NK-92 treated with Interleukin-12 subunit alpha and Interleukin-12 subunit beta, amount 100 ng/mL, for 24 hours (cell line): Measurements from ENCODE around the gene ATG4D.
"Not testable (repeated sequence)": the region's sequence is repeated elsewhere in the genome, so short reads cannot be mapped to it uniquely, and the experiment has no call there.

Experiments
- DNase-seq: peaks from one replicate; lab custom pipeline; 2025; lab: John Stamatoyannopoulos, UW

Gene ATG4D

DNA sequence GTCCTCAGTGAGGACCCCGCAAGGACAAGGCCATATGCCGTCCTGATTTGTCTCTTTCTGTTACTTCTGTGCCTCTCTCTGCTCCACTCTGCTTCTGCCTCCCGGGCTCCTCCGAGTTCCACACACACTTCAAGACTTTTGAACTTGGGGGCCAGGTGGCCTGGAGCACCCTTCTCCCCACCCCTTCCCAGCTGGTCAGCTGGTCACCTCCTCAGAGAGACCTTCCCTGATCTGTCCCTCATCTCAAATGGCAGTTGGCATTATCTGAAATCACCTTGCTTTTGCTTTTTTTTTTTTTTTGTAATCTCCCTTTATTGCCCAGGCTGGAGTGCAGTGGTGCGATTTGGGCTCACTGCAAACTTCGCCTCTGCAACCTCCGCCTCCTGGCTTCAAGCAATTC lies 24.3 kb upstream of the ATG4D start:
- no peak for DNase-seq

DNA sequence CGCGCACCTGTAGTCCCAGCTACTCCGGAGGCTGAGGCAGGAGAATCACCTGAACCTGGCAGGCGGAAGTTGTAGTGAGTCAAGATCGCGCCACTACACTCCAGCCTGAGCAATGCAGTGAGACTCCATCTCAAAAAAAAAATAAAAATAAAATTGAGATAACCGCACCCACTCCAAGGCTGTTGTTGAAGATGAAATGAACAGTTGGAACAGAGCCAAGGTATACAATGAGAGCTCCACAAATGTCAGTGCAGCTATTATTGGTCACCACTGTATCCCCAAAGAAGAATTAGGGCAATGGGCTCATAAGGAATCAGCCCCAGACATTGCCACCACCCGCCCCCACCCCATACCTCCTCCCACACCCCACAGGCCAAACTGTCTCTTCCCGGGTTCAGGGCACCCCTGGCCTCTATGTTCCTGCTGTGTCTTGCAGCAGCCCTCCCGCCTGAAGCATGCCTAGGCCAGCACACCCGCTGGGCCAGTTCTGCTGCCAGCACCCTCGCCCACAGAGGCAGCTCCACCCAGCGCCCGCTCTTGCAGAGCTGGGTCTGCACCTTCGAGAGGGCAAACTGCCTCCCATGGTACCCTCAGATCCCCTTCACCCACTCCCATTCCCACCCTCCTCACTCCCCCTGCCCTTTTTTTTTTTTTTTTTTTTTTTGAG lies 22.9 kb upstream of the ATG4D start:
- no peak for DNase-seq

DNA sequence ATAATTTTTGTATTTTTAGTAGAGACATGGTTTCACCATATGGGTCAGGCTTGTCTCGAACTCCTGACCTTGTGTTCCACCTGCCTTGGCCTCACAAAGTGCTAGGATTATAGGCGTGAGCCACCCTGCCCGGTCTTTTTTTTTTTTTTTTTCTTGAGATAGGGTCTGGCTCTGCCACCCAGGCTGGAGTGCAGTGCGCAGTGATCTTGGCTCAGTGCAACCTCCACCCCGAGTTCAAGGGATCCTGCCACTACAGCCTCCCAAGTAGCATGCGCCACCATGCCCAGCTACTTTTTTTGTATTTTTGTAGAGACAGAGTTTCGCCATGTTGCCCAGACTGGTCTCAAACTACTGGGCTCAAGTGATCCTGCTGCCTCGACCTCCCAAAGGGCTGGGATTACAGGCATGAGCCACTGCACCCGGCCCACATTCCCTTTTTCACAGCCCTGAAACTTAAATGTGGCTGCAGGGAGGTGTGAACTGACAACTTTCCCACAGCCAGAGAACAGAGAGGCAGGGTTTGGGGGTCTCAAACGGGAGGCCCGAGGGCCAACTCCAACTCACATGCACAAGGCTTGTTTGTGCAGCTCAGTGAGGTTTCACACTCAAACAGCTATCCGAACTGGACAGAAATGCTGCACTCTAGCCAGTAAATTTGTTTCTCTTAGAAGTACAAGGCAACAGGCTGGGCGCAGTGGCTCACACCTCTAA lies 22.1 kb upstream of the ATG4D start:
- no peak for DNase-seq

DNA sequence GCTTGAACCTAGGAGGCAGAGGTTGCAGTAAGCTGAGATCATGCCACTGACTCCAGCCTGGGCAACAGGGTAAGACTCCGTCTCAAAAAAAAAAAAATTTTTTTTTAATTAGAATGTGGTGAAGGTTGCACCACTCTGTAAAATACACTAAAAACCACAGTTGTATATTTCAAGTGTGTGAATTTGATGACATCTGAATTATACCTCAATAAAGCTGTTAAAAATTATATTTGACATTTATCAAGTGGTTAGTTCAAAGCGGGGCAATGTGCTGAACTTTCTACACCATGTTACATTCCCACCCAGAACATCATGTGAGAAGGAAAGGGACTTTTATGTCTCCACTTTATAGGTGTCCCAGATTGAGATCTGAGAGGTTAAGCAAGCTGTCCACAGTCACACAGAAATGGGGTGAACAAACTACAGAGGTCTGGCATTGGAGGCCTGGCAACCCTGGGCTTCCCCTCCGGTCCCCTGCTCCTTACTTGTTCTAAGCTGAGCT lies 20.5 kb upstream of the ATG4D start:
- DNase-seq = no peak

DNA sequence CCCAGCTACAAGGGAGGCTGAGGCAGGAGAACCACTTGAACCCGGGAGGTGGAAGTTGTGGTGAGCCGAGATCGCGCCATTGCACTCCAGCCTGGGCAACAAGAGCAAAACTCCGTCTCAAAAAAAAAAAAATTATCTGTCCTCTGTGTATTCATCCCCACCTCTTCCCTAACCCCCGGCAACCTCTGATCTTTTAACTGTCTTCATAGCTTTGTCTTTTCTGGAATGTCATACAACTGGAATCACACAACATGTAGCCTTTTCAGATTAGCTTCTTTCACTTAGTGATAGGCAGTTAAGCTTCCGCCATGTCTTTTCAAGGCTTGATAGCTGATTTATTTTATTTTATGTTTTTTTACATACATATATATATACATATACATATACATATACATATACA lies 18.1 kb upstream of the ATG4D start:
- no peak for DNase-seq

DNA sequence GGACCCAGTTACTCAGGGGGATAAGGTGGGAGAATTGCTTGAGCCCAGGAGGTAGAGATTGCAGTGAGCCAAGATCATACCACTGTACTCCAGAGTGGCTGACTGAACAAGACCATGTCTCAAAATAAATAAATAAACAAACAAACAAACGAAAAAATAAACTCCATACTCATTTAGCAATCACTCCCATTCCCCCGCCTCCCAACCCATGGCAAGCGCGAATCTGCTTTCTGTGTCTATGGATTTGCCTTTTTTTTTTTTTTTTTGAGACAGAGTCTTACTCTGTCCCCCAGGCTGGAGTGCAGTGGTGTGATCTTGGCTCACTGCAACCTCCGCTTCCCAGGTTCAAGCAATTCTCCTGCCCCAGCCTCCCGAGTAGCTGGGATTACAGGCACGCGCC lies 16.8 kb upstream of the ATG4D start:
- DNase-seq = not testable (repeated sequence)

DNA sequence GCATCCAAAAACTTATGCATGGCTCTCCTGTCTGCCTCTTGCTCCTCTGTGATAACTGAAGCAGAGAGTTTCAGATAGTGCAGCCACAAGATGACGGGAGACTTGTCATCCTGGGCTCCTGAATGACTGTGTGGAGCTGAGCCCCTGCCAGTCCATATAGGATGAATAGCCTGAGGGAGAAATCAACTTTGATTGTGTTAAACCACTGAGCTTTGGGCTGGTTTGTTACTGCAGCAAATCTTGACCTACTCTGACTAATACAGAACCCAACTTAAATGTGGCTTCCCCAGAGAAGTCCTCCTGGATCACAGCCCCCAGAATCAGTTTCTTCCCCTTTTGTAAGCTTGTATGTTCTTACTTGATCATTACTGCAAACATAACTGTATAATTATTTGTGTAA lies 11.2 kb upstream of the ATG4D start:
- DNase-seq = no peak

DNA sequence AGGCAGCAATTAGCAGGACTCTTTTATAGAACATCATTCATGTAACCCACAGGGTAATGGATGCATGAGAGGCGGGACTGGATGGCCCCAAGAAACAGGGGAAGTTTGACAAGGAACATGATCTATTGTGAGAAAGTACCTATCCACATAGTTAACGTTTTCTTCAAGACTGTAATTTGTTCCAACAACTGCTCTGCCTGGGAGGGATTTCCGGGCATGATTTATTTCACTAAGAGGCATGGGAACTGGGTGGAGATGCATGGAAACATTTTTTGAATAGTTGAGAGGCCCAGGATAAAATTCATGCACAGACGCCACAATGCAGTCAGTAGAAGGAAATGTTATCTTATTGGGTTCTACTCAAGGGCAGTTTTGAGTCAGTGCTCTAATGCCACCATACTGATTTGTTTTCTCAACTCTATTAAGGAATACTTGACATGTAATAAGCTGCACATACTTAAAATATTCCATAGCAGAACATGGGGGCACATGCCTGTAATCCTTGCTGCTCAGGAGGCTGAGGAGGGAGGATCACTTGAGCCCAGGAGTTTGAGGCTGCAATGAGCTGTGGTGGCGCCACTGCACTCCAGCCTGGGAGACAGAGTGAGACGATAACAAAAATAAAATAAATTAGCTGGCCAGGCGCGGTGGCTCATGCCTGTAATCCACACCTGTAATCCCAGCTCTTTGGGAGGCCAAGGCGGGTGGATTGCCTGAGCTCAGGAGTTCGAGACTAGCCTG lies 9.9 kb upstream of the ATG4D start:
- DNase-seq = no peak

DNA sequence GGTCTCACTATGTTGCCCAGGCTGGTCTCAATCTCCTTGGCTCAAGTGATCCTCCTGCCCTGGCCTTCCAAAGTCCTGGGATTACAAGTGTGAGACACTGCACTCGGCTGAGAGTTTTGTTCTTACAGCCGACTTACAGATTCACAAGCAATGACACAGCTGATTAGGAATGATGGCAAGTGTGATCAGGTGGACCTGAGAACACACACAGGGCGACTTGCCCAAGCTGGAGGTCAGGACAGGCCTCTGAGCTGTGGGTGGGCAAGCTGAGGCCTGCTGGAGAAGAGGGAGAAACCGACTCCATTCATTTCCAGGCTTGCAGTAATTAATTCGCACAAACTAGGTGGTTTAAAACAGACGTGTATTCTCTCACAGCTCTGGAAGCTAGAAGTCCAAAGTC lies 8.1 kb upstream of the ATG4D start:
- DNase-seq = no peak

DNA sequence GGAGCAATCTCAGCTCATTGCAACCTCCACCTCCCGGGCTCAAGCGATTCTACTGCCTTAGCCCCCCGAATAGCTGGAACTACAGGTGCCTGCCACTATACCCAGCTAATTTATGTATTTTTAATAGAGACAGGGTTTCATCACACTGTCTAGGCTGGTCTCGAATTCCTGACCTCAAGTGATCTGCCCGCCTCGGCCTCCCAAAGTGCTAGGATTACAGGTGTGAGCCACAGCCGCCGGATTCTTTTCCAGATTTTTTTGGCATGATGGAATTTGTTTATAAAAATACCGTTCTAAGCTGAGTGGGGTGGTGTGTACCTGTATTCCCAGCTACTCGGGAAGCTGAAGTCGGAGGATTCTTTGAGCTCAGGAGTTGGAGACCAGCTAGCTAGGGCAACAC lies 6.0 kb upstream of the ATG4D start:
- DNase-seq = no peak

DNA sequence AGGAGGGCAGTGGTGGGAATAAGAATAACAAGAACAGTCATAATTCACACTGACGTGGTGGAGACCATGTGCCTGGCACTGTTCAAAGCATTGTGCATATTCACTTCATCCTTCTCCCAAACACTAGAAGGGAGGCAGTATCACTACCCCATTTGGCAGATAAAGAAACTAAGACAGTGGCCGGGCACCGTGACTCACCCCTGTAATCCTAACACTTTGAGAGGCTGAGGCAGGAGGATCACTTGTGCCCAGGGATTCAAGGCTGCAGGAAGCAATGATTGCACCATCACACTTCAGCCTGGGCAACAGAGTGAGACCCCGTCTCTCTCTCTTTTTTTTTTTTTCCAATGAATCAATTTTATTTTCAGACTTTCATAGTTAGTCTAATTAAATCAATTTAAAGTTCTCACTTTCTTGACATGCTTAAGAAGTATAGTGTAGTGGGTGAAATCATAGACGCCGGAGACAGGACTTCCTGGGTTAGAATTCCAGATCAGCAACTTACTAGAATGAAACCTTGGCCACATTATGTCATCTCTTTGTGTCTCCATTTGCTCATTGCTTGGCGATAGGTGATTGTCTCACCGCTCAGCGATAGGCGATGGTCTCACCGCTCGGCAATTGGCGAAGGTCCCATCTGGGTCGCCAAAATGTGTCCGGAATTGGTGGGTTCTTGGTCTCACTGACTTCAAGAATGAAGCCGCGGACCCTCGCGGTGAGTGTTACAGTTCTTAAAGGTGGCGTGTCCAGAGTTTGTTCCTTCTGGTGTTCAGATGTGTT lies 5.3 kb upstream of the ATG4D start:
- DNase-seq = no peak

DNA sequence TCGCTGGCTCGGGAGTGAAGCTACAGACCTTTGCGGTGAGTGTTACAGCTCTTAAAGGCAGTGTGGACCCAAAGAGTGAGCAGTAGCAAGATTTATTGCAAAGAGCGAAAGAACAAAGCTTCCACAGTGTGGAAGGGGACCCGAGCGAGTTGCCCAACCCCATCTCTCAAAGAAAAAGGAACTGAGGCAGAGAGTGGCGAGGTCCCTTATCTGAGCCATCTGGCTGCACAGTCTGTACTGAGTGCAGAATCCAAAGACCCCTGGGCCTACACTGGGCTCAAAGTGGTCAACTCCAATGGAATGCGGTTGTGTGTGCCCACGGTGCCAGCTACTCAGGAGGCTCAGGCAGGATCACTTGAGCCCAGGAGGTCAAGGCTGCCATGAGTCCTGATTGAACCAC lies 4.7 kb upstream of the ATG4D start:
- DNase-seq = not testable (repeated sequence)

DNA sequence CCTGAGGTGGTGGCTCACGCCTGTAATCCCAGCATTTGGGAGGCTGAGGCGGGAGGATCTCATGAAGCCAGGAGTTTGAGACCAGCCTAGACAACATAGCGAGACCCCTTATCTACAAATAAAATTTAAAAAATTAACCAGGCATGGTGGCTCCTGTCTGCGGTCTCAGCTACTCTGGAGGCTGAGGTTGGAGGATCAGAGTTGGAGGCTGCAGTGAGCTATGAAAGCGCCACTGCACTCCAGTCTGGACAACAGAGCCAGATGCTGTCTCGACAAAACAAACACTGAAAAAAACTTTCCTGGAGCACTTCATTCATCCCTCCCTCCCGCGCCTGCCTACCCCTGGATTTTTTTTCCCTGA lies 665 bp upstream of the ATG4D start:
- DNase-seq = no peak

DNA sequence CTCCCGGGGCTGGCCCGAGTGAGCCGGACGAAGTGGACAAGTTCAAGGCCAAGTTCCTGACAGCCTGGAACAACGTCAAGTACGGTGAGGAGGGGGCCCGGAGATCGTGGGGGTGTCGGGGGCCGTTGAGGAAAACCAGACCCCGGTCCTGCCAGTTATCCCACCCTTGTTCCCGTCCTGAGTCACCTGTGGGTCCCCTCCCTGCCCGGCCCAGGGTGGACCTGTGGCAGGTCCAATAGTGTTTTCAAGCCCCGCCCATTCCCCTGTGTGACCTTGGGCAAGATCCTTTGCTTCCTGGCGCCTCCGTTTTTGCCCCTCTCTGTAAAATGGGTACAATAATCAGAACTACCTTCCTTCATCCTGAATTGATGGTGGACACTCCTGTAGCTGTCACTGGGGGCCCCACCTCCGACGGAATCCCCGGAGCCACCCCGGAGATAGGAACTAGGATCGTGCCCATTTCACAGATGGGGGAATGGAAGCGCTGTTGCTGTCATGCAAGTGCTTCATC lies 593 bp downstream of the ATG4D start:
- DNase-seq = no peak

DNA sequence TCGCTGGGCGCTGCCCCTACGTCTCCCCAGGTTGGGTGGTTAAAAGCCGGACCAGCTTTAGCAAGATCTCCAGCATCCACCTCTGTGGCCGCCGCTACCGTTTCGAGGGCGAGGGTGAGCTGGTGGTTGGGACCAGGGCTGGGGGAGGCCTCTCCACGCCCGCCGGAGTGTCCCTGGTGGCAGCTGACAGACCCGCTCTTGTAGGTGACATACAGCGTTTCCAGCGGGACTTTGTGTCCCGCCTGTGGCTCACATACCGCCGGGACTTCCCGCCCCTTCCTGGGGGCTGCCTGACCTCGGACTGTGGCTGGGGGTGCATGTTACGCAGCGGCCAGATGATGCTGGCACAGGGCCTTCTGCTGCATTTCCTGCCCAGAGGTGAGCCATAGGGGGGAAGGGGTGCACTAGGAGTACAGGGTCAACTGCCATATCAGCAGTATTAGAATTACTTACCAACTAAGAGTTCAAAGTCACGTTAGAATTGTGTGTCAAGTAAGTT lies 1.1 kb downstream of the ATG4D start:
- DNase-seq = no peak

DNA sequence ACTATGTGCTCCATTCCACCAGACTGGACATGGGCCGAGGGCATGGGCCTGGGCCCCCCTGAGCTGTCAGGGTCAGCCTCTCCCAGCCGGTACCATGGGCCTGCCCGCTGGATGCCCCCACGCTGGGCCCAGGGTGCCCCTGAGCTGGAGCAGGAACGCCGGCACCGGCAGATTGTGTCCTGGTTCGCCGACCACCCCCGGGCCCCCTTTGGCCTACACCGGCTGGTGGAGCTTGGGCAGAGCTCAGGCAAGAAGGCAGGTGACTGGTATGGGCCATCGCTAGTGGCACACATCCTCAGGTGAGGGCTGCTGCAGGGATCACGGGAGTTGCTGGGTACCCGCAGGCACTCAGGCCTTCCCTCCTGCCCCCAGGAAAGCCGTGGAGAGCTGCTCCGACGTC lies 3.1 kb downstream of the ATG4D start:
- no peak for DNase-seq

DNA sequence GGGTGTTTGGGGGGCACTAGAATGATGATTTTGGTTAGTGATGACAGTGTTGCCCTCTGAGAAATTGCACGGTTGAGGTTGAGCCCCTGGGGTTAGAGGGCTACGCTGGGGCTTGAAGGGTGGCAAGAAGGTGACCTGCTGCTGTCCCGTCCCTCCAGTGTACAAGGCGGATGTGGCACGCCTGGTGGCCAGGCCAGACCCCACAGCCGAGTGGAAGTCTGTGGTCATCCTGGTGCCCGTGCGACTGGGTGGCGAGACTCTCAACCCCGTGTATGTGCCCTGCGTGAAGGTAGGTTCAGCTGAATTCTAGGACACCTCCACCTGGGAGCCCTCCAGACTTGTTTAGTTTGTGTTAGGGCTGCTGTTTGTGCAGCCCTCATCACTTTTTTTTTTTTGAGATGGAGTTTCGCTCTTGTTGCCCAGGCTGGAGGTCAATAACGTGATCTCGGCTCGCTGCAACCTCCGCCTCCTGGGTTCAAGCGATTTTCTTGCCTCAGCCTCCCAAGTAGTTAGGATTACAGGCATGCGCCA lies 5.1 kb downstream of the ATG4D start:
- DNase-seq = no peak

DNA sequence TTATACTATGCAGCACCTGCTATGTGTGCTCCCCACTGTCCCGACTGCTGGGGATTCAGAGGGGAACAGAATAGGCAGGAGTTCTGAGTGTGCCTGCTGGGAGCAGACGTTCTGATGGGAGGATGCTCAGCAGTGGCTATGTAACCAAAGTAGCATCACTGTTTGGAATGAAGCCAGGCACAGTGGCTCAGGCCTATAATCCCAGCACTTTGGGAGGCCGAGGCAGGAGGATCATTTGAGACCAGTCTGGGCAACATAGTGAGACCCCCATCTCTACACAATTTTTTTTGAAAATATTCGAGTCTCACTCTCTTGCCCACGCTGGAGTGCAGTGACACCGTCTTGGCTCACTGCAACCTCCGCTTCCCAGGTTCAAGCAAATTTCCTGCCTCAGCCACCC lies 6.0 kb downstream of the ATG4D start:
- no peak for DNase-seq

DNA sequence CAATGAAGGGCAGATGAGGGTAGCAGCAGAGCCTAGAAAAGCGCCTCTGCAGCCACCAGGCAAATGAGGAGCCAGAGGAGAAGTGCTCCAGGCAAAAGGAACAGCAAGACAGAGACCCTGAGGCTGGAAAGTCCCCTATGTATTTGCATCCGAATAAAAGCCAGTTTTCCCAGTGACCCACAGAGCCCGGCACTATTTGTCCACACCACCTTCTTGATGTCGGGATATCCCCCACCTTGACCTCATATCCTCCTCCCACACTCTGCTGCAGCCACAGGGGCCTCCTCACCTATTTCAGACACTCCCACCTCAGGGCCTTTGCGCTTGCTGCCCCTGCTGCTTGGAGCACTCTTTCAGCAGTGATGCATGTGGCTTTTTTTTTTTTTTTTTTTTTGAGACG lies 6.6 kb downstream of the ATG4D start:
- DNase-seq = no peak

DNA sequence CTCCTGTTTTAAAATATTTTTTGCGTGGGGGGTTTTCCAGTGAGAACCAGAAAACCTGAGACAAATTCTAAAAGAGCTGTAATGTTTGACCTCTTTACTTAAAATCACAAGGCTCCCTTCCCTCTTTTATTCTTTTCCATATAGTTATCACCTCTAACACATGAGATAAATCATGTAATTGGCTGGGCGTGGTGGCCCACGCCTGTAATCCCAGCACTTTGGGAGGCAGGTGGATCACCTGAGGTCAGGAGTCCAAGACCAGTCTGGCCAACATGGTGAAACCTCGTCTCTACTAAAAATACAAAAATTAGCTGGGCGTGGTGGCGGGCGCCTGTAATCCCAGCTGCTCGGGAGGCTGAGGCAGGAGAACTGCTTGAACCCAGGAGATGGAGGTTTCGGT lies 7.3 kb downstream of the ATG4D start:
- not testable (repeated sequence) for DNase-seq

DNA sequence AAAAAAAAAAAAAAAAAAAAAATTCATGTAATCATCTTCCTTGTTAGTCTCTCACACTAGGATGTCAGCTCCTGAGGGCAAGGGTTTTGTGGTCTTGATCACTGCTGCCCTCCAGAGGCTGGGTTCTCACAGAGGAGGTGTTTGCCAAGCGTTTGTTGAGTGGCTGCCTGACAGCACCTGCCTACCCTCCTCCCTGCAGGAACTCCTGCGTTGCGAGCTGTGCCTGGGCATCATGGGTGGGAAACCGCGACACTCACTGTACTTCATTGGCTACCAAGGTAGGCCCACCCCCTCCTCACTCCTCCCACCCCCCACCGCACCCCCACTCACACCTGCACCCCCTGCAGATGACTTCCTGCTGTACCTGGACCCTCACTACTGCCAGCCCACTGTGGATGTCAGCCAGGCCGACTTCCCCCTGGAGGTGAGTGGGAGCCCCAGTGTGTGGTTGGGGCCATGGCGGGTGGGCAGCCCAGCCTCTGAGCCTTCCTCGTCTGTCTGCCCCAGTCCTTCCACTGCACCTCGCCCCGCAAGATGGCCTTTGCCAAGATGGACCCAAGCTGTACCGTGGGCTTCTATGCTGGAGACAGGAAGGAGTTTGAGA lies 8.1 kb downstream of the ATG4D start:
- DNase-seq = no peak
